Ascending aorta (tissue), 2 donors: ENCODE data around the gene GAREM1. TPM values are rescaled to one million over a fixed set of nuclear protein-coding genes. Genes with fewer than 3 reads are reported as not detected.
A peak's percentile ranks its signal among the peaks of the same experiment; 100 is the strongest.
"Not testable (repeated sequence)": the region's sequence is repeated elsewhere in the genome, so short reads cannot be mapped to it uniquely, and the experiment has no call there.

ENCODE experiments used
- DNase-seq, 2 donors: peaks; one replicate each; pipeline ENCODE4 v3.0.0-alpha.2; 2019; ENCODE audit warnings: low spot score in 2 of 2
- H3K27ac ChIP-seq, 2 donors: fragments of 200-600 bp; sonication (generic); one replicate each; pipeline ENCODE4 v1.5.1; 2016 to 2017; ENCODE audit warnings: mild to moderate bottlenecking in 1 of 2
- H3K27me3 ChIP-seq: fragments of 200-600 bp; sonication (generic); one replicate; pipeline ENCODE4 v1.5.1; 2017
- H3K36me3 ChIP-seq, 2 donors: fragments of 200-600 bp; sonication (generic); one replicate each; pipeline ENCODE4 v1.5.1; 2016
- H3K4me1 ChIP-seq, 2 donors: fragments of 200-600 bp; sonication (generic); one replicate each; pipeline ENCODE4 v1.5.1; 2016 to 2017; ENCODE audit warnings: mild to moderate bottlenecking in 1 of 2
- H3K4me3 ChIP-seq, 2 donors: fragments of 200-600 bp; sonication (generic); one replicate each; pipeline ENCODE4 v1.5.1; 2016 to 2017; ENCODE audit warnings: mild to moderate bottlenecking in 1 of 2
- H3K9me3 ChIP-seq, 2 donors: fragments of 200-600 bp; sonication (generic); one replicate each; pipeline ENCODE4 v1.5.1; 2016
- CTCF ChIP-seq, 3 experiments: fragments of 200-600 bp in 2 of 3; fragments of 450-650 bp in 1 of 3; sonication (generic) in 2 of 3; IDR thresholded peaks; one replicate each; pipeline ENCODE4 v1.5.1; 2016 to 2019; ENCODE audit warnings: antibody characterized with exemption in 3 of 3, mild to moderate bottlenecking in 1 of 3, moderate library complexity in 1 of 3
- intact Hi-C: fragments of 100-400 bp; cut with DNase I; formaldehyde crosslinking; loops from one replicate; pipeline ENCODE4 v1.15.1; 2023
- total RNA-seq: library from RNA; depleted of rRNA; stranded (reverse); fragments of >200 nt; gene quantifications from one replicate; pipeline ENCODE4 v1.1.0, GENCODE V29; 2016

The GAREM1 gene
- total RNA-seq, result 8.9 TPM

DNA sequence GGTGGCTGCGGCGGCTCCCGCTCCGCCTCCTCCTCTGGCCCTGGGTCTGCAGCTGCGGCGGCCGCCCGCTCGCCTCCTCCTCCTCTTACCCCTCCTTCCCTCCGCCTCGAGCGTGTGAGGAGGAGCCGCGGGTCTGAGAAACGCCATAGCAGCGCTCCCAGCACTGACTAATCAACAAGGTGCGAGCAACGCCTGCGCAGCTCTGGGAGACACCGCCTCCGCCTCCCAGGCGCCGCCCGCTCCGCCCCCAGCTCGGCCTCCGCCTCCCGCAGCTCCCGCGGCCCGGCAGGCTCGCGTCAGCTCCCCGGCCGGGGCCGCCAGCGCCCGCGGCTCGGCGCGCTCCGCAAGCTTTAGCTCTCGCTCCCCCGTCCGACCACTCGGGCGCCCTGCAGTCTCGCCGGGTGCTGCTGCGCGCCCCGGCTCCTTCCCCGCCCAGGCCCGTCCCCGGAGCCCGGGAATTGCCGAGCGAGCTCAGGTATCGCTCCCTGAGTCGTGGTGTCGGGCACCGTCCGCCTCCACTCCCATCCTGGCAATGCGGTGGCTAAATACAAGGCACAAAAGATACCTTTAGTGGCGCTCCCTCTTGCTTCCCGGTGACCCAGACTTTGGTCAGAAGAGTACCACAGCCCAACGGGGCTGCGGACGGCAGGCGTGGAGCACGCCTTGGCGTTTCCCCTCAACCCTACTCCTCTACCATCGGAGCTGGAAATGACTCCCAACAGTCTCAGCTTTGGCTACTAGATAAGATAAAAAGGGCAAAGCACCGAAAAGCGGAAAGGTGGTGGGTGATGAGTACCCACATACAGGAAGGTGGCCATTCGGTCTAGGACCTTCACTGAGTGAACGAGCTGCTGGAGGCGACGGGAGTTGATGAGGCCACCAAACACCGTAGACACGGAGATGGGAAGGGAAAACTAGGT lies at the start of gene GAREM1:
GAREM1 (minus strand) TSS at position 169 of the 920 bp plus-strand sequence. CDS start 454 bp downstream, outside the sequence.
- peak; percentile 56 to 92 (median 81) for TF ChIP-seq CTCF (IDR thresholded peaks at IDR 0.05)
- Histone ChIP-seq H3K4me1 (peaks cover 0 to 8% of the 10 kb centered on the region in 2 donors), H3K9me3 (no peaks in the 10 kb centered on the region), H3K36me3 (no peaks in the 10 kb centered on the region), H3K27me3 (no peaks in the 10 kb centered on the region), H3K4me3 (peak within 1 kb of the TSS; percentile 74 to 82), H3K27ac (peak within 1 kb of the TSS; percentile 81 to 84)
- DNase-seq, result peak; percentile 81 to 97
- intact Hi-C loops, result loop anchor here (1.0 to 5.0 kb wide), 7 partner anchors 82 to 529 kb away; partner anchors contain the start of genes RNF138 and TRAPPC8

GRCh38 chr18:32511147-32511546 lies 40.5 kb upstream of the GAREM1 start:
- H3K36me3 ChIP-seq, result no peaks in the 10 kb centered on the region
- no peaks in the 10 kb centered on the region for H3K27me3 ChIP-seq
- DNase-seq, result no peak
- H3K4me3 ChIP-seq, result no peak overlapping the region
- TF ChIP-seq CTCF (IDR thresholded peaks at IDR 0.05), result no peak
- no peaks in the 10 kb centered on the region for H3K9me3 ChIP-seq
- intact Hi-C loops, result no loop called here
- H3K4me1 ChIP-seq, result no peaks in the 10 kb centered on the region
- no peak overlapping the region for H3K27ac ChIP-seq

- H3K27me3 ChIP-seq, result no peaks in the 10 kb centered on the region
- no peak for DNase-seq
- TF ChIP-seq CTCF (IDR thresholded peaks at IDR 0.05), result no peak
- no peak overlapping the region for H3K4me3 ChIP-seq
- H3K27ac ChIP-seq, result no peak overlapping the region
- H3K4me1 ChIP-seq, result no peaks in the 10 kb centered on the region
- intact Hi-C loops, result no loop called here
- no peaks in the 10 kb centered on the region for H3K36me3 ChIP-seq
- no peaks in the 10 kb centered on the region for H3K9me3 ChIP-seq
Measured at GRCh38 chr18:32509111-32509510, 38.4 kb upstream of the GAREM1 start.

DNA sequence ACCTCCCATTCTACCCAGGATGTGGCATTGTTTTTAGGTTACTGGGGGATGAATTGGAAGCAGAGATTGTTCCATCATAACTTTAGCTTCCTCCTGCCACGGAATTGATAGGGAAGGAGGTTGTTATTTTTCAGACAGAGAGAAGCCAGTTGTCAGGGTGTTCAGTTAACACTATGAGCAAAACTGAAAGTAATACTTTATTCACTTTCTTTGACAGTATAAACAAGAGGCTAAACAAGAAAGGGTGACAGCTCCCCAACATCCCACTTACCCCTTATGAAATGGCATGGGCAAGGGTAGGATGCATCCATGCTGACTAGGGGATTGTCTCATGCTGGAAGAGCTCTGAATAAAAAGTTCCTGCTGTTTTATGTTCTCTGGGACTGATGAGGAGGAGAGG lies 36.4 kb upstream of the GAREM1 start:
- DNase-seq, result no peak
- H3K9me3 ChIP-seq, result no peaks in the 10 kb centered on the region
- no peaks in the 10 kb centered on the region for H3K36me3 ChIP-seq
- H3K27ac ChIP-seq, result no peak overlapping the region
- no peaks in the 10 kb centered on the region for H3K27me3 ChIP-seq
- TF ChIP-seq CTCF (IDR thresholded peaks at IDR 0.05), result no peak
- intact Hi-C loops, result no loop called here
- no peak overlapping the region for H3K4me3 ChIP-seq
- no peaks in the 10 kb centered on the region for H3K4me1 ChIP-seq

- Histone ChIP-seq H3K27me3 (no peaks in the 10 kb centered on the region), H3K27ac (no peak overlapping the region), H3K36me3 (no peaks in the 10 kb centered on the region), H3K4me3 (no peak overlapping the region), H3K4me1 (no peaks in the 10 kb centered on the region), H3K9me3 (no peaks in the 10 kb centered on the region)
- no peak for DNase-seq
- intact Hi-C loops, result no loop called here
- TF ChIP-seq CTCF (IDR thresholded peaks at IDR 0.05), result no peak
Measured at GRCh38 chr18:32502014-32502413, 31.3 kb upstream of the GAREM1 start.

GRCh38 chr18:32501242-32501641 lies 30.6 kb upstream of the GAREM1 start:
- DNase-seq, H3K27me3 ChIP-seq, H3K9me3 ChIP-seq, H3K36me3 ChIP-seq, H3K4me1 ChIP-seq, intact Hi-C loops, H3K27ac ChIP-seq, H3K4me3 ChIP-seq: not testable (repeated sequence)
